GM20000 (cell line): ENCODE data around the gene LIMCH1.

ENCODE experiments used
- DNase-seq: peaks from one replicate; pipeline ENCODE4 v3.0.0; 2012; ENCODE audit warnings: low spot score
- CTCF ChIP-seq: IDR thresholded peaks from 2 replicates; pipeline ENCODE4 v1.5.1; 2012; ENCODE audit warnings: mild to moderate bottlenecking, control low read depth; ENCODE audit errors: extremely low read depth, missing control alignments

The LIMCH1 gene

GRCh38 chr4:41506130-41506529 is 31.8 kb upstream of the LIMCH1 start:
- TF ChIP-seq CTCF: no peak

GRCh38 chr4:41507291-41507947 is 30.5 kb upstream of the LIMCH1 start:
- DNase-seq: no peak
- no peak for TF ChIP-seq CTCF

More at GRCh38 chr4:41506130-41506529, 31.8 kb upstream of the LIMCH1 start:
- DNase-seq: no peak

GRCh38 chr4:41509451-41509866 is 28.5 kb upstream of the LIMCH1 start:
- no peak for TF ChIP-seq CTCF
- DNase-seq: no peak

- no peak for DNase-seq
- no peak for TF ChIP-seq CTCF
Observed at GRCh38 chr4:41510179-41510578, 27.8 kb upstream of the LIMCH1 start.

- no peak for DNase-seq
- no peak for TF ChIP-seq CTCF
Observed at GRCh38 chr4:41512136-41512535, 25.8 kb upstream of the LIMCH1 start.

GRCh38 chr4:41512596-41512995 is 25.4 kb upstream of the LIMCH1 start:
- no peak for DNase-seq
- no peak for TF ChIP-seq CTCF

- no peak for DNase-seq
- no peak for TF ChIP-seq CTCF
Observed at GRCh38 chr4:41514169-41514568, 23.8 kb upstream of the LIMCH1 start.
